SK-N-MC (cell line): ENCODE data around the gene TMEM255A.

ENCODE experiments used
- DNase-seq: peaks from one replicate; pipeline ENCODE4 v3.0.0-alpha.2; 2011; ENCODE audit warnings: low read depth, low spot score
- H3K27ac ChIP-seq: fragments of 200-600 bp; sonication (generic); 2 replicates; pipeline ENCODE4 v1.5.1; 2016; ENCODE audit warnings: mixed run types
- H3K36me3 ChIP-seq: fragments of 200-600 bp; sonication (generic); 2 replicates; pipeline ENCODE4 v1.6.1; 2017; ENCODE audit warnings: antibody characterized with exemption, low read length, mixed read lengths; ENCODE audit not compliant: insufficient read depth
- H3K4me3 ChIP-seq: fragments of 200-600 bp; sonication (generic); 2 replicates; pipeline ENCODE4 v1.5.1; 2016
- H3K9ac ChIP-seq: fragments of 200-600 bp; sonication (generic); 2 replicates; pipeline ENCODE4 v1.8.0; 2017; ENCODE audit warnings: mixed run types, mixed read lengths; ENCODE audit not compliant: insufficient read length
- H3K9me3 ChIP-seq: fragments of 200-600 bp; sonication (generic); 2 replicates; pipeline ENCODE4 v1.6.1; 2017; ENCODE audit warnings: low read depth, mild to moderate bottlenecking, antibody characterized with exemption, low read length, moderate library complexity, mixed read lengths
- EZH2 ChIP-seq: fragments of 200-600 bp; sonication (generic); IDR thresholded peaks from one replicate; pipeline ENCODE4 v1.6.1; 2017; ENCODE audit warnings: antibody characterized with exemption
- FOXP2 ChIP-seq: optimal IDR thresholded peaks from 2 replicates; pipeline ENCODE3; 2011; ENCODE audit warnings: mild to moderate bottlenecking, moderate library complexity; ENCODE audit not compliant: insufficient read depth; ENCODE audit errors: extremely low read length, control extremely low read depth
- POLR2AphosphoS5 ChIP-seq: IDR thresholded peaks from 2 replicates; pipeline ENCODE4 v1.6.1; 2012; ENCODE audit warnings: mild to moderate bottlenecking, low read depth, low read length, borderline replicate concordance

The TMEM255A gene

GRCh38 chrX:120244735-120245498 lies 66.3 kb downstream of the TMEM255A start:
- no peak for DNase-seq
- H3K9me3 ChIP-seq = no peaks in the 10 kb centered on the region
- H3K36me3 ChIP-seq = no peaks in the 10 kb centered on the region
- H3K4me3 ChIP-seq = peak overlapping the region; percentile 76
- H3K27ac ChIP-seq = no peak overlapping the region
- H3K9ac ChIP-seq = peak overlapping the region; percentile 55
- no peak for TF ChIP-seq EZH2
- peak; percentile 100 for TF ChIP-seq FOXP2
- TF ChIP-seq POLR2AphosphoS5 = peak; percentile 58; the same call in 1 of the 2 replicates

- H3K36me3 ChIP-seq = no peaks in the 10 kb centered on the region
- TF ChIP-seq POLR2AphosphoS5 (no peak), EZH2 (no peak), FOXP2 (no peak)
- H3K27ac ChIP-seq = no peak overlapping the region
- no peak for DNase-seq
- H3K4me3 ChIP-seq = peak overlapping the region; percentile 76
- no peaks in the 10 kb centered on the region for H3K9me3 ChIP-seq
- peak overlapping the region; percentile 55 for H3K9ac ChIP-seq
These were observed 66.9 kb downstream of the TMEM255A start for GRCh38 chrX:120244395-120244734.

DNA sequence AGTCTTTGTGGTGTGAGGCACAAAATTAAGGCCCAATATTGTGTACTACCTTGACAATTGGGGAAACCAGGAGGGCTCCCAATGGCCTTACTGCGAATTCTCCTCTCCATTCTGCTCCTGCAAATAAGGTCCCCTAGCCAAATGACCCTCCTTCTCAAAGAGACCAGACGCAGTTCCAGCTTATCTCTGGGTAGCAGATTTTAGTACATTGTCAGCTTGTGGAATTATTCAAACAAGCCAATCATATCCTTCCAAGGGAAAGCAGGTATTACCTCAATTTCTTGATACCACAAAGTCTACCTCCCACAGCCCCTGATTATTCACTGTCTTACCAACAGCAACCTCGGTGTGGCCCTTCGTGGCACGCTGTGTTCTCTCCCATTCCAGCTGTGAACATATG lies 68.4 kb downstream of the TMEM255A start:
- no peak for DNase-seq
- no peak overlapping the region for H3K27ac ChIP-seq
- H3K36me3 ChIP-seq = no peaks in the 10 kb centered on the region
- no peak for TF ChIP-seq EZH2
- no peak for TF ChIP-seq POLR2AphosphoS5
- no peak for TF ChIP-seq FOXP2
- H3K9ac ChIP-seq = no peak overlapping the region
- no peaks in the 10 kb centered on the region for H3K9me3 ChIP-seq
- no peak overlapping the region for H3K4me3 ChIP-seq

GRCh38 chrX:120238933-120239332 lies 72.3 kb downstream of the TMEM255A start:
- Histone ChIP-seq H3K9ac (no peak overlapping the region), H3K9me3 (no peaks in the 10 kb centered on the region), H3K27ac (no peak overlapping the region), H3K36me3 (no peaks in the 10 kb centered on the region), H3K4me3 (no peak overlapping the region)
- no peak for TF ChIP-seq EZH2
- TF ChIP-seq POLR2AphosphoS5 = no peak
- TF ChIP-seq FOXP2 = no peak
- DNase-seq = no peak

GRCh38 chrX:120236687-120237479 lies 74.4 kb downstream of the TMEM255A start:
- TF ChIP-seq FOXP2 = no peak
- TF ChIP-seq EZH2 = no peak
- TF ChIP-seq POLR2AphosphoS5 = no peak
- Histone ChIP-seq H3K9me3 (no peaks in the 10 kb centered on the region), H3K4me3 (no peak overlapping the region), H3K36me3 (no peaks in the 10 kb centered on the region), H3K27ac (no peak overlapping the region), H3K9ac (no peak overlapping the region)
- DNase-seq = no peak

DNA sequence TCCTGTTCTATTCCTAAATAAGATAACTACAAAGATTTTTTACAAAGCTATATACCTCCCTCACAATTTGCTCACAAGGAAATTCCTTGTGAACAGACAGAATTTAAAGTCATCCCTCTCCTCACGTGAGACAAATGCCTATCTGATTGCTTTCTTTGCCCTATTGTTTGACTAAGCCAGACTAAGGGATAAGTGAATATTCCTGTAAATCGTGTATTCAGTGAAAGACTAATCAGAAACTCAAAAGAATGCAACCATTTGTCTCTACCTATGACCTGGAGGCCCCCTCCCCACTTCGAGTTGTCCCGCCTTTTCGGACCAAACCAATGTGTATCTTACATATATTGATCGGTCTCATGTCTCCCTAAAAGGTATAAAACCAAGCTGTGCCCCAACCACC lies 76.0 kb downstream of the TMEM255A start:
- Histone ChIP-seq H3K27ac (no peak overlapping the region), H3K4me3 (no peak overlapping the region), H3K9me3 (no peaks in the 10 kb centered on the region), H3K9ac (no peak overlapping the region), H3K36me3 (no peaks in the 10 kb centered on the region)
- DNase-seq = no peak
- TF ChIP-seq FOXP2 (no peak), POLR2AphosphoS5 (no peak), EZH2 (no peak)

DNA sequence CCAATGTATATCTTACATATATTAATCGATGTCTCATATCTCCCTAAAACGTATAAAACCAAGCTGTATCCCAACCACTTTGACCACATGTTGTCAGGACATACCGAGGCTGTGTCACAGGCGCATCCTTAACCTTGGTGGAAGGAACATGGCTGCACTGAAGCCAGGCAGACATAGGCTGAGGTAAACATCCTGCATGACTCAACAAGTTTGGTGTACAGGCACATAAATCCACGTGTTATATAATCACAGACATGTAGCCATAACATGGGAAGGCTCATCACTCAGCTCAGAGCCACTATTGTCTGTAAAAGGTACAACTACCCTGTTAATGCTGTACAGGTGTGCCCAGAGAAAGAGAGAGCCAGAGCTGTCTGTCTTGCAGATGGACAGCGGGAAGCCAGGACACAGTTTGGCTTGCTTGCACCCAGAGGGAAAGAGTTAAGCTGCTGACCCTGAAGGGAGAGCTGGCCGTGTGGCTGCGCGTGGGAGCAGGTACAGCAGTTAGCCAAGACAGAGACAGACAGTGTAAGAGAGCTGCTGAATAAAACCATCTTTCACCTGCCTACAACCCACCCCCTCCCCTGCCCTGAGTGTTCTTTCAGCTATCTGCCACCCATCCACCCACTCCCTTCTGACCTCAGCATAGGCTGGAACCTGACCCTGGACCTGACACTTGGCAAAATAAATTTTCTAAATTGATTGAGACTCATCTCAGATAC lies 82.9 kb downstream of the TMEM255A start:
- H3K36me3 ChIP-seq = no peaks in the 10 kb centered on the region
- H3K27ac ChIP-seq = no peak overlapping the region
- no peak for DNase-seq
- H3K9me3 ChIP-seq = no peaks in the 10 kb centered on the region
- no peak for TF ChIP-seq FOXP2
- no peak for TF ChIP-seq POLR2AphosphoS5
- no peak for TF ChIP-seq EZH2
- H3K4me3 ChIP-seq = no peak overlapping the region
- no peak overlapping the region for H3K9ac ChIP-seq

- no peak for DNase-seq
These were observed 86.9 kb downstream of the TMEM255A start for GRCh38 chrX:120224388-120224787.

More at GRCh38 chrX:120224388-120224787, 86.9 kb downstream of the TMEM255A start:
- Histone ChIP-seq H3K36me3 (no peaks in the 10 kb centered on the region), H3K4me3 (no peak overlapping the region), H3K27ac (no peak overlapping the region), H3K9ac (no peak overlapping the region), H3K9me3 (no peaks in the 10 kb centered on the region)
- no peak for TF ChIP-seq EZH2
- no peak for TF ChIP-seq POLR2AphosphoS5
- TF ChIP-seq FOXP2 = no peak
